Caco-2 (cell line): ENCODE results near the gene CCDC179. TPM values are rescaled to one million over a fixed set of nuclear protein-coding genes. Genes with fewer than 3 reads are reported as not detected.

Experiments used
- BruUV-seq: library from RNA; stranded (reverse); fragments of 400-500 nt; replicated peaks from 2 replicates; lab custom pipeline; 2021; lab: Mats Ljungman, UMichigan
- CTCF ChIA-PET: fragments of 300-600 bp; sonication (Branson Sonifier 250); formaldehyde crosslinking; loops from one replicate; lab custom pipeline; 2022; ENCODE audit warnings: antibody characterized with exemption; lab: Charles Lee
- POLR2A ChIA-PET: fragments of 300-600 bp; sonication (Branson Sonifier 250); formaldehyde crosslinking; loops from one replicate; lab custom pipeline; 2022; ENCODE audit warnings: antibody characterized with exemption; lab: Charles Lee
- DNase-seq, 2 experiments: peaks; one replicate each; pipeline versions ENCODE4 v3.0.0 to v3.0.0-alpha.2; 2020 to 2022
- H3K27me3 ChIP-seq: replicated peaks from 2 replicates; pipeline ENCODE4 v1.6.0; 2011; ENCODE audit warnings: low read length; ENCODE audit not compliant: control insufficient read depth, insufficient read depth
- H3K36me3 ChIP-seq: 2 replicates; pipeline ENCODE4 v1.5.1; 2011; ENCODE audit warnings: low read length; ENCODE audit not compliant: control insufficient read depth, insufficient read depth
- H3K4me1 ChIP-seq: fragments of 250-450 bp; sonication (Bioruptor Pico); 2 replicates; pipeline ENCODE4 v1.5.1; 2020; ENCODE audit warnings: mild to moderate bottlenecking
- H3K4me3 ChIP-seq: 2 replicates; pipeline ENCODE4 v1.5.1; 2011; ENCODE audit warnings: low read depth, mild to moderate bottlenecking, control low read depth, low read length
- H3K9me3 ChIP-seq: fragments of 250-450 bp; sonication (Bioruptor Pico); 2 replicates; pipeline ENCODE4 v1.5.1; 2020; ENCODE audit warnings: mild to moderate bottlenecking, moderate library complexity
- H3K27ac Mint-ChIP-seq: one replicate; pipeline ENCODE4 v1.8.0; 2022; ENCODE audit warnings: mixed read lengths; ENCODE audit not compliant: unreplicated experiment
- H3K27me3 Mint-ChIP-seq: one replicate; pipeline ENCODE4 v1.8.0; 2022; ENCODE audit warnings: mixed read lengths; ENCODE audit not compliant: insufficient read depth, unreplicated experiment
- H3K36me3 Mint-ChIP-seq: one replicate; pipeline ENCODE4 v1.8.0; 2022; ENCODE audit warnings: mild to moderate bottlenecking, mixed read lengths; ENCODE audit not compliant: insufficient read depth, unreplicated experiment
- H3K4me1 Mint-ChIP-seq: one replicate; pipeline ENCODE4 v1.8.0; 2022; ENCODE audit warnings: low read depth, mixed read lengths; ENCODE audit not compliant: unreplicated experiment
- H3K4me3 Mint-ChIP-seq: one replicate; pipeline ENCODE4 v1.8.0; 2022; ENCODE audit warnings: mild to moderate bottlenecking, moderate library complexity, mixed read lengths; ENCODE audit not compliant: unreplicated experiment
- H3K9me3 Mint-ChIP-seq: one replicate; pipeline ENCODE4 v1.8.0; 2022; ENCODE audit warnings: mixed read lengths; ENCODE audit not compliant: unreplicated experiment
- CTCF ChIP-seq, 2 experiments: fragments of 200-600 bp in 1 of 2; IDR thresholded peaks; 1 replicate in 1 of 2; 2 replicates in 1 of 2; pipeline versions ENCODE4 v1.5.1 to v1.8.0; 2011 to 2022; ENCODE audit warnings: antibody characterized with exemption in 1 of 2, control low read depth in 1 of 2, inconsistent platforms in 1 of 2, low read depth in 1 of 2, low read length in 1 of 2, mild to moderate bottlenecking in 1 of 2, moderate library complexity in 1 of 2; ENCODE audit not compliant: insufficient read depth in 1 of 2, severe bottlenecking in 1 of 2, unreplicated experiment in 1 of 2
- intact Hi-C: fragments of 100-400 bp; cut with micrococcal nuclease; formaldehyde crosslinking; loops from one replicate; pipeline ENCODE4 v1.10.0; 2022; ENCODE audit not compliant: unreplicated experiment
- total RNA-seq: library from RNA; stranded (reverse); gene quantifications from 2 replicates; pipeline ENCODE4 v1.2.3, GENCODE V29; 2022

CCDC179 gene
- total RNA-seq, 1 experiment from 2014 or later: not detected

DNA sequence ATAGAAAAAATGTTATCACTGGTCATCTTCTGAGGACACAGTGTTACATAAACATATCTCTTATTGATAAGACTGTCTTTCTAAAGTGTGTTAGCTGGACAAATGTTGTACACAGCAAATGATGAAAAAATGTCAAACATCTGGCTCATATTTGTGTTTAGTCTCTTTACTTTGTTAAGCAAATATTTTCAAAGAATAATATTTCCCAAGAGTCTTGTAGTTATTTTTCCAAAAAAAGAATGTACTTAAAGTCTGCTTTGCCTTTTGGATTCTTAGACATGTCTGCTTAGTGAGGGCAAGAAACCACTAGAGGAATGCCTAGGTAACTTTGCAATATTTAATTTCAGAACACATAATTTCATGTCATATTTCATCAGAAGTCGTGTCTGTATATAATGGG lies 23.9 kb upstream of the CCDC179 start:
- no peak for TF ChIP-seq CTCF (IDR thresholded peaks at IDR 0.05; ENCODE audit: insufficient read depth in 1 of 2, low read depth in 1 of 2, low read length in 1 of 2, severe bottlenecking in 1 of 2, unreplicated experiment in 1 of 2)
- Mint-ChIP-seq H3K27ac (no peak overlapping the region), H3K36me3 (no peaks in the 10 kb centered on the region), H3K4me1 (peaks cover 12% of the 10 kb centered on the region), H3K27me3 (no peaks in the 10 kb centered on the region), H3K9me3 (no peaks in the 10 kb centered on the region), H3K4me3 (no peak overlapping the region)
- DNase-seq: peak in 1 of 2 experiments; percentile 7
- ChIA-PET POLR2A (no interaction called here), CTCF (no interaction called here)
- H3K4me1 ChIP-seq: peaks cover 4% of the 10 kb centered on the region; the same call in 1 of the 2 replicates
- BruUV-seq: no TSS peak
- intact Hi-C loops: no loop called here
- H3K4me3 ChIP-seq: no peak overlapping the region
- H3K9me3 ChIP-seq: no peaks in the 10 kb centered on the region
- no peaks in the 10 kb centered on the region for H3K36me3 ChIP-seq
- no peaks in the 10 kb centered on the region for H3K27me3 ChIP-seq

- Mint-ChIP-seq H3K4me3 (no peak overlapping the region), H3K36me3 (no peaks in the 10 kb centered on the region), H3K9me3 (no peaks in the 10 kb centered on the region), H3K27me3 (no peaks in the 10 kb centered on the region), H3K4me1 (peaks cover 12% of the 10 kb centered on the region), H3K27ac (no peak overlapping the region)
- no TSS peak for BruUV-seq
- DNase-seq: no peak
- ChIA-PET CTCF (no interaction called here), POLR2A (no interaction called here)
- peaks cover 4% of the 10 kb centered on the region; the same call in 1 of the 2 replicates for H3K4me1 ChIP-seq
- H3K36me3 ChIP-seq: no peaks in the 10 kb centered on the region
- H3K9me3 ChIP-seq: no peaks in the 10 kb centered on the region
- intact Hi-C loops: loop anchor here (5.0 to 10.0 kb wide), 2 partner anchors 345 to 663 kb away; no protein-coding TSS in a partner anchor
- TF ChIP-seq CTCF (IDR thresholded peaks at IDR 0.05; ENCODE audit: insufficient read depth in 1 of 2, low read depth in 1 of 2, low read length in 1 of 2, severe bottlenecking in 1 of 2, unreplicated experiment in 1 of 2): no peak
- no peaks in the 10 kb centered on the region for H3K27me3 ChIP-seq
- H3K4me3 ChIP-seq: no peak overlapping the region
These were observed 19.4 kb upstream of the CCDC179 start for GRCh38 chr11:22879630-22880029.

GRCh38 chr11:22878604-22879003 lies 18.3 kb upstream of the CCDC179 start:
- Histone ChIP-seq H3K4me3 (no peak overlapping the region), H3K36me3 (no peaks in the 10 kb centered on the region), H3K9me3 (no peaks in the 10 kb centered on the region), H3K27me3 (no peaks in the 10 kb centered on the region), H3K4me1 (0 out of 2 replicates have a peak, but pooled peaks cover 2% of the 10 kb centered on the region)
- BruUV-seq: no TSS peak
- intact Hi-C loops: loop anchor here (5.0 to 10.0 kb wide), 2 partner anchors 346 to 664 kb away; no protein-coding TSS in a partner anchor
- Mint-ChIP-seq H3K4me3 (no peak overlapping the region), H3K36me3 (no peaks in the 10 kb centered on the region), H3K27me3 (no peaks in the 10 kb centered on the region), H3K4me1 (peaks cover 6% of the 10 kb centered on the region), H3K9me3 (no peaks in the 10 kb centered on the region), H3K27ac (no peak overlapping the region)
- POLR2A ChIA-PET: no interaction called here
- CTCF ChIA-PET: no interaction called here
- DNase-seq: no peak
- no peak for TF ChIP-seq CTCF (IDR thresholded peaks at IDR 0.05; ENCODE audit: insufficient read depth in 1 of 2, low read depth in 1 of 2, low read length in 1 of 2, severe bottlenecking in 1 of 2, unreplicated experiment in 1 of 2)
